Gastrocnemius medialis (tissue), 4 donors: ENCODE results near the gene TMEM121. TPM values are rescaled to one million over a fixed set of nuclear protein-coding genes. Genes with fewer than 3 reads are reported as not detected.
A peak's percentile ranks its signal among the peaks of the same experiment; 100 is the strongest.

ENCODE experiments used
- ATAC-seq, 2 donors: fragments of 150-250 bp; one replicate each; pipeline ENCODE4 v1.9.1; 2016
- DNase-seq, 2 donors: peaks; one replicate each; pipeline ENCODE4 v3.0.0-alpha.2; 2019
- H3K27ac ChIP-seq, 4 donors: fragments of 200-600 bp; sonication (generic); 1 replicate in 1 of 4; 2 replicates in 3 of 4; pipeline ENCODE4 v1.5.1; 2016 to 2018; ENCODE audit warnings: mild to moderate bottlenecking in 2 of 4, moderate library complexity in 1 of 4
- H3K27me3 ChIP-seq, 3 donors: fragments of 200-600 bp; sonication (generic) in 2 of 3; 1 replicate in 1 of 3; 2 replicates in 2 of 3; pipeline versions ENCODE4 v1.5.1 to v1.6.0; 2016 to 2019; ENCODE audit warnings: mild to moderate bottlenecking in 1 of 3, moderate library complexity in 1 of 3
- H3K36me3 ChIP-seq, 2 donors: fragments of 200-600 bp; sonication (generic) in 1 of 2; one replicate each; pipeline ENCODE4 v1.5.1; 2017 to 2018
- H3K4me1 ChIP-seq, 2 donors: fragments of 200-600 bp; sonication (generic) in 1 of 2; one replicate each; pipeline ENCODE4 v1.5.1; 2016 to 2017; ENCODE audit warnings: mild to moderate bottlenecking in 2 of 2
- H3K4me3 ChIP-seq, 4 donors: fragments of 200-600 bp; sonication (generic) in 3 of 4; 1 replicate in 1 of 4; 2 replicates in 3 of 4; pipeline ENCODE4 v1.5.1; 2016 to 2019; ENCODE audit warnings: mild to moderate bottlenecking in 2 of 4
- H3K9me3 ChIP-seq, 3 donors: fragments of 200-600 bp; sonication (generic) in 2 of 3; 1 replicate in 1 of 3; 2 replicates in 2 of 3; pipeline ENCODE4 v1.5.1; 2016 to 2019
- CTCF ChIP-seq, 5 experiments: fragments of 450-650 bp in 3 of 5; fragments of 200-600 bp in 2 of 5; sonication (generic) in 2 of 5; IDR thresholded peaks in 4 of 5; conservative IDR thresholded peaks in 1 of 5; 1 replicate in 4 of 5; 2 replicates in 1 of 5; pipeline ENCODE4 v1.5.1; 2016 to 2019; ENCODE audit warnings: antibody characterized with exemption in 5 of 5, mild to moderate bottlenecking in 3 of 5, moderate library complexity in 3 of 5
- POLR2A ChIP-seq, 2 donors: fragments of 450-650 bp; IDR thresholded peaks; one replicate each; pipeline ENCODE4 v1.6.1; 2017; ENCODE audit warnings: antibody characterized with exemption in 2 of 2, mild to moderate bottlenecking in 2 of 2, moderate library complexity in 2 of 2
- in situ Hi-C, 4 donors: fragments of 200-750 bp; cut with MboI; loops; one replicate each; pipeline versions ENCODE4 v1.15.0 to v1.8.0; 2017; ENCODE audit warnings: low sequenced_read_pairs in 4 of 4
- intact Hi-C: fragments of 100-400 bp; cut with DNase I; formaldehyde crosslinking; loops from one replicate; pipeline ENCODE4 v1.15.1; 2023; ENCODE audit warnings: low total_unique reads
- total RNA-seq, 4 donors: library from RNA; depleted of rRNA; stranded (reverse); fragments of >200 nt; gene quantifications; one replicate each; pipeline versions ENCODE4 v1.1.0 to v1.2.3, GENCODE V29; 2016

TMEM121 gene
- total RNA-seq, 4 donors from 2014 or later: 1.1 to 1.2 TPM; not detected in 2

GRCh38 chr14:105480807-105481801 is 45.3 kb upstream of the TMEM121 start:
- in situ Hi-C loops (loop anchor here in 1 of 4 donors (25.0 kb wide), 1 partner anchor 119 kb away; no protein-coding TSS in a partner anchor), intact Hi-C loops (loop anchor here (1.0 kb wide), 2 partner anchors 9 to 47 kb away; no protein-coding TSS in a partner anchor)
- Histone ChIP-seq H3K4me3 (peak overlapping the region; percentile 8 to 53 (median 40)), H3K27ac (peak overlapping the region; percentile 67 to 81 (median 78)), H3K9me3 (no peaks in the 10 kb centered on the region), H3K36me3 (no peaks in the 10 kb centered on the region), H3K27me3 (peaks cover 5 to 14% (median 7%) of the 10 kb centered on the region in 3 donors), H3K4me1 (peaks cover 27 to 51% of the 10 kb centered on the region in 2 donors)
- DNase-seq (peak; percentile 62 to 76), ATAC-seq (peak; percentile 81 to 82)
- TF ChIP-seq POLR2A (IDR thresholded peaks at IDR 0.05) (no peak), CTCF (IDR thresholded peaks at IDR 0.05 in 4 of 5, conservative IDR thresholded peaks at IDR 0.05 in 1 of 5) (peak; percentile 94 to 99 (median 98))

- in situ Hi-C loops (loop anchor here in 1 of 4 donors (25.0 kb wide), 1 partner anchor 120 kb away; no protein-coding TSS in a partner anchor), intact Hi-C loops (loop anchor here (1.0 kb wide), 1 partner anchor 8 kb away; no protein-coding TSS in a partner anchor)
- Histone ChIP-seq H3K9me3 (no peaks in the 10 kb centered on the region), H3K27me3 (peaks cover 5 to 15% (median 7%) of the 10 kb centered on the region in 3 donors), H3K36me3 (no peaks in the 10 kb centered on the region), H3K27ac (peak overlapping the region; percentile 67 to 81 (median 78)), H3K4me3 (peak overlapping the region; percentile 8 to 53 (median 40)), H3K4me1 (peaks cover 25 to 42% of the 10 kb centered on the region in 2 donors)
- DNase-seq (peak; percentile 79 to 84), ATAC-seq (peak; percentile 46 to 57)
- TF ChIP-seq POLR2A (IDR thresholded peaks at IDR 0.05) (no peak), CTCF (IDR thresholded peaks at IDR 0.05 in 4 of 5, conservative IDR thresholded peaks at IDR 0.05 in 1 of 5) (no peak)
These were observed 44.4 kb upstream of the TMEM121 start for GRCh38 chr14:105481886-105482457.

- Histone ChIP-seq H3K4me1 (peaks cover 21 to 38% of the 10 kb centered on the region in 2 donors), H3K9me3 (no peaks in the 10 kb centered on the region), H3K27me3 (peaks cover 5 to 15% (median 7%) of the 10 kb centered on the region in 3 donors), H3K4me3 (no peak overlapping the region), H3K27ac (peak overlapping the region; percentile 67 to 81 (median 78)), H3K36me3 (no peaks in the 10 kb centered on the region)
- no peak for TF ChIP-seq CTCF (IDR thresholded peaks at IDR 0.05 in 4 of 5, conservative IDR thresholded peaks at IDR 0.05 in 1 of 5)
- no peak for TF ChIP-seq POLR2A (IDR thresholded peaks at IDR 0.05)
- no peak for ATAC-seq
- in situ Hi-C loops: loop anchor here in 1 of 4 donors (25.0 kb wide), 1 partner anchor 120 kb away; no protein-coding TSS in a partner anchor
- DNase-seq: no peak
- intact Hi-C loops: no loop called here
These were observed 43.8 kb upstream of the TMEM121 start for GRCh38 chr14:105482486-105483110.

- intact Hi-C loops: no loop called here
- H3K4me1 ChIP-seq: peaks cover 21 to 44% of the 10 kb centered on the region in 2 donors
- in situ Hi-C loops: loop anchor here in 1 of 4 donors (25.0 kb wide), 1 partner anchor 121 kb away; no protein-coding TSS in a partner anchor
These were observed 42.9 kb upstream of the TMEM121 start for GRCh38 chr14:105483300-105484068.

More at GRCh38 chr14:105483300-105484068, 42.9 kb upstream of the TMEM121 start:
- Histone ChIP-seq H3K4me3 (no peak overlapping the region), H3K27ac (peak overlapping the region; percentile 67 to 81 (median 78)), H3K9me3 (no peaks in the 10 kb centered on the region), H3K36me3 (no peaks in the 10 kb centered on the region), H3K27me3 (peaks cover 5 to 15% (median 7%) of the 10 kb centered on the region in 3 donors)
- no peak for DNase-seq
- ATAC-seq: no peak
- TF ChIP-seq CTCF (IDR thresholded peaks at IDR 0.05 in 4 of 5, conservative IDR thresholded peaks at IDR 0.05 in 1 of 5) (no peak), POLR2A (IDR thresholded peaks at IDR 0.05) (no peak)
